HG02763 (cell line): ENCODE data around the gene TRABD2B.

ENCODE experiments used
- ATAC-seq: cut with Tn5 transposase; IDR thresholded peaks from one replicate; pipeline ENCODE4 v1.9.1; 2021; ENCODE audit warnings: mild to moderate bottlenecking, moderate library complexity; ENCODE audit not compliant: unreplicated experiment

Gene TRABD2B

GRCh38 chr1:47810964-47811682 lies 186.1 kb downstream of the TRABD2B start:
- ATAC-seq, result no peak

- no peak for ATAC-seq
Measured at GRCh38 chr1:47809301-47810084, 187.7 kb downstream of the TRABD2B start.

GRCh38 chr1:47808612-47809011 lies 188.6 kb downstream of the TRABD2B start:
- ATAC-seq, result no peak

GRCh38 chr1:47805921-47806361 lies 191.2 kb downstream of the TRABD2B start:
- no peak for ATAC-seq

- ATAC-seq, result no peak
Measured at GRCh38 chr1:47805018-47805417, 192.2 kb downstream of the TRABD2B start.

- no peak for ATAC-seq
Measured at GRCh38 chr1:47803815-47804501, 193.2 kb downstream of the TRABD2B start.

GRCh38 chr1:47797575-47797974 lies 199.6 kb downstream of the TRABD2B start:
- ATAC-seq, result no peak

- no peak for ATAC-seq
Measured at GRCh38 chr1:47796626-47797025, 200.6 kb downstream of the TRABD2B start.

- no peak for ATAC-seq
Measured at GRCh38 chr1:47795102-47795501, 202.1 kb downstream of the TRABD2B start.

GRCh38 chr1:47794530-47794929 lies 202.7 kb downstream of the TRABD2B start:
- no peak for ATAC-seq

GRCh38 chr1:47794081-47794480 lies 203.1 kb downstream of the TRABD2B start:
- ATAC-seq, result no peak

GRCh38 chr1:47793563-47793962 lies 203.6 kb downstream of the TRABD2B start:
- ATAC-seq, result no peak

- ATAC-seq, result no peak
Measured at GRCh38 chr1:47792779-47793178, 204.4 kb downstream of the TRABD2B start.

- no peak for ATAC-seq
Measured at GRCh38 chr1:47791879-47792608, 205.1 kb downstream of the TRABD2B start.

GRCh38 chr1:47788761-47789160 lies 208.4 kb downstream of the TRABD2B start:
- ATAC-seq, result no peak

- no peak for ATAC-seq
Measured at GRCh38 chr1:47787560-47787959, 209.6 kb downstream of the TRABD2B start.

- no peak for ATAC-seq
Measured at GRCh38 chr1:47786316-47786715, 210.9 kb downstream of the TRABD2B start.

- ATAC-seq, result no peak
Measured at GRCh38 chr1:47785561-47786271, 211.5 kb downstream of the TRABD2B start.

GRCh38 chr1:47785118-47785517 lies 212.1 kb downstream of the TRABD2B start:
- ATAC-seq, result no peak

- no peak for ATAC-seq
Measured at GRCh38 chr1:47784497-47784822, 212.7 kb downstream of the TRABD2B start.
